Stimulated activated CD8-positive, alpha-beta memory T cell treated with anti-CD3 and anti-CD28 coated beads, Interleukin-7, amount 100 ng/mL, for 24 hours (primary cell): ENCODE measurements around the gene TSACC.

Experiments used
- DNase-seq: peaks from one replicate; pipeline ENCODE4 v3.0.0-alpha.2; 2020; ENCODE audit warnings: low read depth

The TSACC gene

GRCh38 chr1:156394082-156394481 is 55.8 kb downstream of the TSACC start:
- DNase-seq, result no peak

DNA sequence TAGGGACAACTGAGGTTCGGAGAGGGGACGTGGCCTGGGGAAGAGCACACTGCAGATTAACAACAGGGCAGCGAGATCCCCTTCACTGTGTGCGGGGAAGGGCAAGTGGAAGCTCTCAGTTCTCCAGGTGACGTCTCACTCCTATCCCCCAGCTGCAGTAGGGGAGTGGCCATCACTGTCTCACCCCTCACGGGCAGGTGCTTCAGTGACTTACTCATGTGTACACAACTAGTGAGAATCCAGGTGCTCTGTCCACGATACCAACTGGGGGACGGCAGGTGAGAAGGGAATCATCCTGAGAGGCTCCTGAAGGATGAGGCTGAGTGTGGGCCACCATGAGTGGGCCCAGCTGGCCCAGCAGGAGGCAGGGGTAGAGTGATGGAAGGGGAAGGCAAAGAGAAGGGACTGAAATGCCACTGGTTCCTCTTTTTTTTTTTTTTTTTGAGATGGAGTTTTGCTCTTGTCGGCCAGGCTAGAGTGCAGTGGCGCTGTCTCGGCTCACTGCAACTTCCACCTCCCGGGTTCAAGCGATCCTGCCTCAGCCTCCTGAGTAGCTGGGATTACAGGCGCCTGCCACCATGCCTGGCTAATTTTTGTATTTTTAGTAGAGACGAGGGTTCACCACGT is 56.6 kb downstream of the TSACC start:
- DNase-seq, result no peak
